NCI-H446 (cell line): ENCODE measurements around the gene SMDT1.
"Not testable (repeated sequence)": the region's sequence is repeated elsewhere in the genome, so short reads cannot be mapped to it uniquely, and the experiment has no call there.

ENCODE experiments used
- DNase-seq, 2 experiments: peaks; one replicate each; lab custom pipeline; 2025; lab: John Stamatoyannopoulos, UW

SMDT1 gene

DNA sequence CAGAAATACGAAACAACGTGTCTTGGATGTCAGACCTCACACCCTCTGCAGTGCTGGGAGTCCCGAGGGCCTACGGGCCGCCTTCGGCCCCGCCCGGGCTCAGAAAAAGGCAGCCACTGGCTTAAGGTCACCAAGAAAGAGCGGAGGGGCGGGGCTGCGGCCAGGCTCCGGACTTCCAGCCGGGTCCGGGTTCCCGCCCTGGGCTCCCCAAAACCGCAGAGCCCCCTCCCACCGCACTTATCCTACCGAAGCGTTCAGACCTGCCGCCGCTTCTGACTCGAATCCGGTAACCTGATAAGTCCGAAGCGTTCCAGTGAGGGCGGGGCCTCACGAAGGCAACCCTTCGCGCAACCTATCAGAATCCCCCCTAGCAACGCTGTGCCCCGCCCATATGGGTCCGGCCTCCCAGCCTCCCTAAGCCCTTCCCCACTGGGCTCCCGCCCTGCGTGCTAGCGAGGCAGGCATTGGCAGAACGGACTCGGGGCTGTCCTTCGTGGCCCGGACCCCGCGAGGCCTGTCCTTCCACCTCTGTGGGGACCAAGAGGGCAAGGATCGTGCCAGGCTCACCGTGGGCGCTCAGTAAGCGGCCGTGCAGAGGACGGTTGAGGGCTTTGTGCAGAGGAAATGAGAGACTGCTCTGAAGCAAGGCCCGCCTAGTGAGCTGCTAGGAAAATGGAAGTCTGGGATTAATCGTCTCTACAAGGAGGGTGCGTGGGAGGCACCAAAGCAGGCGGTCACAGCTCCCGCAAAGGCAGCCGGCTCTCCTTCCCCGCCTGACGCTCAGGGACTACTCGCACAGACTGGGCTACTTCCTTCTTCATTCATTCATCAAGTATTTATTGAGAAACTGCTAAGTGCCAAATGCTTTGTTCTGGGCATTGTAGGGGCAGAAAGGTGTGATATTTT, 8.7 kb upstream of the SMDT1 start, which contains the start of gene NAGA:
TSS of gene NAGA (minus strand) at position 296 of the 906 bp plus-strand sequence. CDS start 515 bp downstream, outside the sequence.
- peak; percentile 95 for DNase-seq

DNA sequence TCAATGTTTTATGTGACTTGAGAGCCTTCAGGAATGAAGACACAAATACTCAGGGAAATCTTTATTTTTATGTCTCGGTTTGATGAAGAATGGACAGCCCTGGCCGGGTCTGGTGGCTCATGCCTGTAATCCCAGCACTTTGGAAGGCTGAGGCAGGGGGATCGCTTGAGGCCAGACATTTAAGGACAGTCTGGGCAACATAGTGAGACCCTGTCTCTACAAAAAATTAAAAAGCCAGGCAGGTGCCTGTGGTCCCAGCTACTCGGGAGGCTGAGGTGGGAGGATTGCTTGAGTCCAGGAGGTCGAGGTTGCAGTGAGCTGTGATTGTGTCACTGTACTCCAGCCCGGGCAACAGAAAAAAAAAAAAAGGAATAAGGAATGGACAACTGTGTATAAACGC, 8.0 kb upstream of the SMDT1 start:
- DNase-seq, result not testable (repeated sequence)

GRCh38 chr22:42072606-42073330, 6.7 kb upstream of the SMDT1 start:
- DNase-seq, result no peak

DNA sequence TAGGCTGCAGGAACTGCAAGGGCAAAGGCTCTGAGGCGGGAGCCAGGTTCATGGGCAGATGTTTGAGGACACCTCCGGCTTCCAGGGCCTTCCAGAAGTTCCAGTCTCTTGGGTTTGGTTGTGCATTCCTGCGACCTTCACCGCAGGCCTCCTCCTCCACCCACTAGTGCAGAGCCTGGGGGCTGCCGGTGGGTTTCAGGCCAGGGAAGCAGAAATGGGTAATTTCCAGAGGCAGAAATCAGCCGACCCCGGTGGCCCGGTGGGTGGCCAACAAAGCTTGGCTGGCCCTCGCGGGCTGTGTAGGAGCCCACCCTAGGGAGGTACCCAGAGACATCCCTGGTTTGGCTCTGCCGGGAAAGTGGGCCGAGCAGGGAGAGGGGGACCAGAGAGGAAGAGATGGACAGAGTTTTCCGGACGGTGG, 5.9 kb upstream of the SMDT1 start:
- DNase-seq, result no peak

GRCh38 chr22:42074132-42074811, 5.2 kb upstream of the SMDT1 start, which contains the start of gene PHETA2:
TSS of gene PHETA2 (plus strand) at chr22:42074248. CDS start at chr22:42077294, 3,046 bp downstream.
- DNase-seq, result no peak

- no peak for DNase-seq
These were observed 4.4 kb upstream of the SMDT1 start for GRCh38 chr22:42074846-42075676.

DNA sequence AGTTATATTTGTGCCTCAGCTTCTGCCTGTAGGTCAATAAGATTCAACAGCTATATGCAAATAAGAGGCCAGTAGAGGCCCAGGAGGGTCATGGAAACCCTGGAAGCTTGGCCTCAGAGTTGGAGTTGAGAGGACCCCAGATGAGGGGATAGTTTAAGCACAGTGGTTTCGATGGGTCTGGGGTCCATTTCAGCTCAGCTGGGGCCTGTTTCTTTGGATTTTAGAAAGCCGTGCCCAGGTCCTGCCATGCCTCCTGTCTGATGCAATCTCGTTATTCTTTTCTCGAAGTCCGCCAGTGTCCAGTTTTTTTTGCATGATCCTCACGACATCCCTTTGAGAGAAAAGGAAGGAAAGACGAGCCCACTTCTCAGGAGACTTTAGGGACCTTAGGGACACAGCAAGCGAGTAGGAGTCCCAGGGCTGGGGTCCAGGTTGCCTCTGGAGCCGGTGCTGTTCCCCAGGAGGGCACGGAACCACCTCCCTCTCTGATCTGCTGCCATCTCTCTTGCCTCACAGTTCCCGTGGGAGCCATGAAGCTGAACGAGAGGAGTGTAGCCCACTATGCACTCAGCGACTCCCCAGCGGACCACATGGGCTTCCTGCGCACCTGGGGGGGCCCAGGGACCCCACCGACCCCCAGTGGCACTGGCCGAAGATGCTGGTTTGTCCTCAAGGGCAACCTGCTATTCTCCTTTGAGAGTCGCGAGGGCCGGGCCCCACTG, 2.6 kb upstream of the SMDT1 start:
- DNase-seq, result no peak

- no peak for DNase-seq
These were observed 1.9 kb upstream of the SMDT1 start for GRCh38 chr22:42077486-42078125.

DNA sequence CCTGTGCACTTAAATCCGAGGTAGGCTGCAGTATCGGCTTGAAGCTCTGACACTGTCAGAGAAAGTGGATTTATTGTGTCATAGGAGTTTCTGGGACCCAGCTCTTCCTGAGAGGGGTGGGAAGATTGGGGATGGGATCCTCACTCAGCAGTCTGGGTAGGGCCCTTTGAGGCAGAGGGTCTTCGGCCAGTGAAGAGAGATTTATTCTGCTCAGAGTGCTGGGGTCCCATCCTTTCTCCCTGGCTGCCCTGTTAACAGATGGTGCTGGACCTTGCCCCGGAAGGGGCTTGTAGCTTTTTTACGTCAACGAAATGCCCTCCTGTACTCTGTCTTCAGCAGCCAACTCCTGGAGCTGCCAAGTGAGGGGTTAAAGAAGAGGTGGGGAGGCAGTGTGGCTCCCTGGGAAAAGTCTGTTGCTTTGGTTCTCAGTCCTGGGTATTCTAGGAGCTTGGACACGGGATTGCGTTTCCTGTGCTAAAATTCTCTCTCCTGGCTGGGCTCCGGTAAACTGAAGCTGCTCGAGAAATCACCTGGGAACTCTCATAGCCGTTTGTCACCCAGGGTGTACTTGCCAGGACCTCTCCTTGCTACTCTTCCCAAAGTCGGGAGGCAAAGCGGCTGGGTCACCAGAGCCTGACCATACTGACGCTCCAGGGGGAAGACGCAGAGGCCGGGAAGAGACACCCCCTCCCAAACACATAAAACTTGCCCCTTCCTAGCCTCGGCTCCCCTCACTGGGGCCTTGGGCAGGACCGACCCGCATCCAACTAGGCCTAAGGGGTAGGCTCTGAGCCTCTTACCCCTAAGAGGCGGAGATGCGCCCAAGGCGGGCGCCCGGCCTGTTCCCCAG, 806 bp upstream of the SMDT1 start:
- DNase-seq, result no peak

DNA sequence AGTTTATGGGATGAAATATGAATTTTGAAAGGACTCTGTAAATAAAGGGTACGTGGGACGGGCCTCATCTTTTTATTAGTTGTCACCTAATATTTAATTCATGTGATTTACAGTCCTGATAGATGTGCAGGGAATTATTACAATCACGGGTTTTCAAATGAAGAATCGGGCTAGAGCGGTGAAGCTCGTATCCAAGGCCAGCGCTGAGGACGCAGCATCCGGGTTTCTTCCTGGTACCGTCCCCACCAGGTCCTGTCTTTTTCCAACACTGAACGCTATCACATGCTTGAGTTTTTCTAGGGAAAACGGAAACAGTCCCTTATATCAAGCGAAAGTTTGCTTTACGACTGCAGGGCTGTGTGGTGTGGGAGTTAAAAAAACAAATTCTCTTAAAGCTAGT, 787 bp downstream of the SMDT1 start:
- peak in 1 of 2 experiments; percentile 30 for DNase-seq

DNA sequence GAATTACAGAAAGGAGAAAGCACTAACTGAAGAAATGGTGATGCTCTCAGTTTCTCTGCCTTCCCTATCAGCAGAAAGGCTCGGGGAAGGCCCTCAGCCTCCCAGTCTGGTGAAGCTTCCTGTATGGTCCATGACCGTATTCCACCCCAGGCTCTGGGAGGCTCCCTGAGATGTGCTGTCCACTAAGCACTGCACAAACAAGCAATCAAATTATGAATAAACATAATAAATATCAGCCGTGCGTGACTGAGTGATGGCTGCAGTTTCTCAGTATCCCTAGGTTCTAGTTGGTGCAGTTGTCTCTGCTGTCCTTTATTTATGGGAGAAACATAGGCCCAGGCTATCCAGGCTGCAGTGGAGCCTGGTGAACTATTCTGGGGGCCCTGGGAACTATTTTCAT, 3.6 kb downstream of the SMDT1 start:
- no peak for DNase-seq

DNA sequence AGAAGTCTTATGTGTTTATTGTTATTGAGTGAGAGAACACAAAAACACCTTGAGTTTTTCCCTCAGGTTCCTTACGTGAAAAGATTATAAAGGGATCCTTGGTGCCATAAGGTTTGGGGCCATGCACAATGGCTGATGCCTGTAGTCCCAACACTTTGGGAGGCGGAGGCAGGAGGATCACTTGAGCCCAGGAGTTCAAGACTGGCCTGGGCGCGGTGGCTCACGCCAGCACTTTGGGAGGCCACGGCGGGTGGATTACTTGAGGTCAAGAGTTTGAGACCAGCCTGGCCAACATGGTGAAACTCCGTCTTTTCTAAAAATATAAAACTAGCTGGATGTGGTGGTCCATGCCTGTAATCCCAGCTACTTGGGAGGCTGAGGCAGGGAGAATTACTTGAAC, 5.4 kb downstream of the SMDT1 start:
- no peak for DNase-seq

DNA sequence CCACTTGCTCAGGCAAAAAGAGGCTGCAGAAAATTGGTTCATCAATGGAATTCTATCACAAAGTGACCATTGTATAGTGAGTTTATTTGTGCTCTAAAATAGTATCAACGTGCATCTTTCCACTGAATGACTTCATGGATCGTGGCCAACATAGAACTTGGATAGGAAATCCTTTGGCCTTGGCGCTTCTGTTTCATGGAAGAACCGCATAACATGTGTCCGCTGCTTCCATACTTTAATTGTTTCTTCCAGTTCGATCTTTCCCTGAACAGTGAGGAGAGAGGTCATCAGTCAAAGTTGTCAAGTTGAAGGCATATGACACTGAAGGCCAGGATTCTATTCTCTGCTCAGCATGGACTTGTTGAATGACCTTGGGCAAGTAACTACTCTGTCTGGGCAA, 6.6 kb downstream of the SMDT1 start:
- DNase-seq, result peak in 1 of 2 experiments; percentile 27

- peak; percentile 97 to 99 for DNase-seq
These were observed 11.3 kb downstream of the SMDT1 start, which contains the start of gene NDUFA6 for GRCh38 chr22:42090596-42091454. TSS of gene NDUFA6 (minus strand) at chr22:42090772. CDS start at chr22:42090744, 28 bp downstream.

- DNase-seq, result no peak
These were observed 11.9 kb downstream of the SMDT1 start for GRCh38 chr22:42091455-42091782.

DNA sequence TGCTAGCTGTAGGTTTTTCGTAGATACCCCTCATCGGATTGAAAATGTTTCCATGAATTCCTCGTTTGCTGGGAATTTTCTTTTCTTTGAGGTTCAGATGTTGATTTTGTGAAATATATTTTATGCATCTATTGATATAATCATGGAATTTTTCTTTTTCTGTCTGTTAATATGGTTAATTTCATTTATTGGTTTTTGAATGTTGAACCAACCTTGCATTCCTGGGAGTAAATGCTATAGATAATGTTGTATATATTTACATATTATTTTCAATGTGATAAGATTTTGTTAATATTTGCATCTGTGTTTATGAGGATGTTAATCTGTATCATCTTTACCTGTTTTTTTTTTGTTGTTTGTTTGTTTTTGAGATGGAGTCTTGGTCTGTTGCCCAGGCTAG, 21.7 kb downstream of the SMDT1 start:
- DNase-seq, result no peak

GRCh38 chr22:42104332-42104860, 24.9 kb downstream of the SMDT1 start:
- DNase-seq, result not testable (repeated sequence)

DNA sequence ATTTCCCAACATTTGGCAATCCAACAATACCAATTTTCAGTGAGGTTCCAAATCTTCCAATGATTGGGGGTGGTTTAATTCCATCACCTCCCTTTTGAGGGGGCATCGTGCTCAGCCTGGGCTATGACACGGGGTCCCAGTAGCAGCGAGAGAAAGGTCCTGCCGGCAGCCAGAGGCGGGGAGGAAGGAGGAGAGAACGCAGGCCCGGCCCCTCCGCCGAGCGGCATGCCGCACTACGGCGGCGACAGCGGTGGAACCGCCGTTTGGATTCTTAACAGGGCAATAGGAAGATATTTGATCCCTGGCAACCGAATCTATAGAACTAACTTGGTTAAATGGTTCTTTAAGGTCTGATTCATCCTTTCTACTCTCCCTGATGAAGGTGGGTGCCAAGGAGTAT, 29.3 kb downstream of the SMDT1 start:
- no peak for DNase-seq
